Activated CD4-positive, CD25-positive, alpha-beta regulatory T cell (primary cell): ENCODE results near the gene ZNRD2.
A peak's percentile ranks its signal among the peaks of the same experiment; 100 is the strongest.

Experiments used
- DNase-seq, 4 experiments: peaks; one replicate each; lab custom pipeline; 2025; lab: John Stamatoyannopoulos, UW

The ZNRD2 gene

DNA sequence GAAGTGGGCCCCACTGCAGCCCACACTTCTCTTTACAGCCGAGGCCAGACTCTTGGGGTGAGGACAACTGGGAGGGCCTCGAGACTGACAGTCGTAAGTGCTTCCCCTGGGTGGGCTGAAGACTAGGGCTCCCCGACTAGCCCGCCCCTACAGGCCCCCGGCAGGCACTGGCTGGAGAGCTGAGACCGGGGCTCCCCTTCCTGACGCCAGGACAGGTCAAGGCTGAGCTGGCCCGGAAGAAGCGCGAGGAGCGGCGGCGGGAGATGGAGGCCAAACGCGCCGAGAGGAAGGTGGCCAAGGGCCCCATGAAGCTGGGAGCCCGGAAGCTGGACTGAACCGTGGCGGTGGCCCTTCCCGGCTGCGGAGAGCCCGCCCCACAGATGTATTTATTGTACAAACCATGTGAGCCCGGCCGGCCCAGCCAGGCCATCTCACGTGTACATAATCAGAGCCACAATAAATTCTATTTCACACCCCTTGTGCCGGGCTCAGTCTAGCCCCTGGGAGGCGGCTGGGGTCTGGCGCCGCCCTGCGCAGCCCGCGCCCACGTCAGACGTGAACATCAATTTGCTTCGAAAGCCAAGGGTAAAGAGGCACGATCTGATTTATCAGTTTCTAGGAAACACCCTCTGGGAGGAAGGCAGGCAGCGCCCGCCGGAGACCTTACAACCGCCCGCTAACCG, 31.9 kb upstream of the ZNRD2 start:
- DNase-seq = no peak

DNA sequence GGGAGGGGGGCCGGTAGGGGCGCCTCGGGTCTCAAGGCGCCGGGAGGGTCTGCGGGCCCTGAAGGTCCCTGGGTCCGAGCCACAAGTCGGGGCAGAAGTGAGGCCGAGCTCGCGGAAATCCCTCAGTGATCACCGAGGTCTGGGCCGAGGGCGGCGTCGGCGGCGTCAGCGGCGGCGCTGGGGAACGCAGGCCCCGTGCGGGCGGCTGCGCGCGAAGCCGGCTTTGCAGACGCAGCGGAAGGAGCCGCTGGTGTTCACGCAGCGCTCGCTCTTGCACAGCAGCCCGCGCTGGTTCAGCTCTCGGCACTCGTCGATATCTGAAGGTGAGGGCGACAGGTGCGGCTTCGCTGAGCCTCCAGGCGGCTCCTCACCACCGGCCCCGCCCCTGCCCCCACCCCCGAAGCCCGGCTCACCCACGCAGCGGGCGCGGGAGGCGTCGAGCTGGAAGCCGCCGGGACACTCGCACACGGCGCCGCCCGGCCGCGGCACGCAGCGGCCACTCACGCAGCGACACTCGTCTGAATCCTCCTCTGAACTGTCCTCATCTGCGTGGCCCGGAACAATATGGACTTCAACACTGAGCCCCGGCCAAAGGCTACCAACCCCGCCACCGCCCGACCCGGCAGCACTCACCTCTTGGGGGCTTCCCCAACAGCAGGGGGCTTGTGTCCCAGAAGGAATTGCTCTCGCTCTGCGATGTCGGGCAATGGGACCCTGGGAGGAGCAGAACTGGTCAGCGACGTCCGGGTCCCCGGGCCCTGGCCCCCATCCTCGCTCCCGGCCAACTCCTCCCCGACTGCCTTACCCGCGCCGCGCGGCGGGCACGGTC, 31.1 kb upstream of the ZNRD2 start:
- no peak for DNase-seq

DNA sequence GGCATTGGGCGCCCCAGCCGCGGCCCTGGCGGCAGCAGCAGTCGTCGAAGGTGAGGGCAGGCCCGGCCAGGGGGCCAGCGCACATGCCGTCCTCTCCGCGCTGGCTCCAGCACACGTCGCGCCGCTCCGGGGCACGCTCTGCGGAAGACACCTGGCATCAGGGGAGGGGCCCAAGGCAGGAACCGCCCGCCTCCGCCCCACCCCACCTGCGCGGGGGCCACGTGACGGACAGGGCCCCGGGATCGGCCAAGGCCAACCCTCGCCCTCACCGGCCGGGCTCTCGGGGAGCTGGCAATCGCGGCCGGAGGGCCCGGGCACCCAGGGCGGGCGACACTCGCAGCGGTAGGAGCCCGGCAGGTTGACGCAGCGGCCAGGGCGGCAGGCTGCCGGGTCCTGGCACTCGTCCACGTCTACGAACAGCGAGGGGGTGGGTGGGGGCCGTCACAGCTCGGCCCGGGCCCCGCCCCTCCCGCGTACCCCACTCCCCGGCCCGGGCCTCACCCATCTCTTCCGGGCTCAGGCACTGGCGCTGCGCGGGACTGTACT, 30.5 kb upstream of the ZNRD2 start:
- DNase-seq = no peak

DNA sequence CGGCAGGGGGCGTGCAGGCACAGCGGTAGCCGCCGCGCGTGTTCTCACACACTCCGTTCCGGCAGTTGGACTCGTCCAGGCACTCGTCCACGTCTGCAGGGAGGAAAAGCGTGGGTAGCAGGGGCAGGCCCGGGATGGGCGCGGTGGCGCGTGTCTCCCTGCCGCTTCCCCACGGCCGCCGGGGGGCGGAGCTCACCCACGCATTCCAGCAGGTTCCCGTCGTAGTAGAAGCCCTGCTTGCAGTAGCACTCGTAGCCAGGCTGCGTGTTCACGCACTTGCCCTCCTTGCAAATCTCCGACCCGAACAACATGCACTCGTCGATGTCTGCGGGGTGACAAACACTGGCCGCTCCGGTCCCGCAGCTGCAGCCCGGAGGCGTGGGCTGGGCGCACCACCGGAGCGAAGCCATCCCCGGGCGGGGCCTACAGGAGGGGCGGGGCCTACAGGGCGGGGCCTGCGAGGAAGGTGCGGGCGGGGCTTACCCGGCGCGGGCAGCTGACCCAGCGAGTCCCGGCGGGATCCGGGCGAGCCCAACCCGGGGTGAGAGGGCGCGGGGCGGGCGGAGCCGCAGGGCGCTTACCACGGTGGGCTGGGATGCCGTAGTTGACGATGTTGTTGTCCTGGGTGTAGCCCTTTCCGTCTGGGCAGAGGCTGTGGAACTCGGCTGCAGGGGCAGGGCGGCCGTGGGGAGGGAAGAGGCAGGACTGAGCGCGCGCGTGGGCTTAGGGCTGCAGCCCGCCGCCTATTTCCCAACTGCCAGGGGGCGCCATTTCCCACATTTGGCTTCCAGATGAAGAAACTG, 29.8 kb upstream of the ZNRD2 start:
- peak; percentile 81 to 88 (median 83) for DNase-seq

DNA sequence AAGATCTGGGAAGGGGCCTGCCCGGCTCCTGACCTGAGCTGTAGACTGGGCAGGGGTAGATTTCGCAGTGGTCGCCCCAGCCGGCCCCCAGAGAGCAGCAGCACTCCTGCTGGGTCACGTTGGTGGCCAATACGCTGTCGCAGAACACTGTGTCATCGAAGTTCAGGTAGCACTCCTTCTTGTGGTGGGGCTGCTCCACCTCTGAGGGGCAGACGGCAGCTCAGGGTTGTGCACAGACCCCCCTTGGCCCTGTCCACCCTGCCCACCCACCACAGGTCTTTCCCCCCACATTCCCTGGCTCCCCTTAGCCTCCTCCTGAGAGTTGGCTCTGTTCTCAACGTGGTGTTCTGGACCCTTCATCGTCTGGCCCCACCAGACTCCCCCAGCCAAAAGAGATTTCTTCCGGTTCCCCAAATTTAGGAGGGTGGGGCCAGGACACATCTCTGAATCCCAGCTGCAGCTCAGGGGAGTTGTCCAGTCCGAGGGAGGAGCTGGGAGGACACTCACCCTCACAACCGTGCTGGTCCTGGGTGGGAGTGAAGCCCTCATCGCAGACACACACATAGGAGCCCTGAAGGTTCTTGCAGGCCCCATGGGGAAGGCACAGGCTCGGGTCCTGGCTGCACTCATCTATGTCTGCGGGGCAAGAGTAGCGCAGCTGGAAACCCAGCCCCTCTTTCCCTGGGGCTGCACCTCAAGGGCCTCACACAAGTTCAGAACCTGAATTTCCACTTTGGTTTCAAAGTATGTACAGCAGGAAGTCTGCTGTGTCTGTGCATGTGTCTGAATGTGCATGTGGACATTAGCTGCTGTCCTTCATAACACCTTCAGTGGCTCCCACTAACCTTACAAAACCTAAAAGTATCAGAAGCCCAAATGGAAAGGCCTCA, 28.9 kb upstream of the ZNRD2 start:
- DNase-seq = no peak

DNA sequence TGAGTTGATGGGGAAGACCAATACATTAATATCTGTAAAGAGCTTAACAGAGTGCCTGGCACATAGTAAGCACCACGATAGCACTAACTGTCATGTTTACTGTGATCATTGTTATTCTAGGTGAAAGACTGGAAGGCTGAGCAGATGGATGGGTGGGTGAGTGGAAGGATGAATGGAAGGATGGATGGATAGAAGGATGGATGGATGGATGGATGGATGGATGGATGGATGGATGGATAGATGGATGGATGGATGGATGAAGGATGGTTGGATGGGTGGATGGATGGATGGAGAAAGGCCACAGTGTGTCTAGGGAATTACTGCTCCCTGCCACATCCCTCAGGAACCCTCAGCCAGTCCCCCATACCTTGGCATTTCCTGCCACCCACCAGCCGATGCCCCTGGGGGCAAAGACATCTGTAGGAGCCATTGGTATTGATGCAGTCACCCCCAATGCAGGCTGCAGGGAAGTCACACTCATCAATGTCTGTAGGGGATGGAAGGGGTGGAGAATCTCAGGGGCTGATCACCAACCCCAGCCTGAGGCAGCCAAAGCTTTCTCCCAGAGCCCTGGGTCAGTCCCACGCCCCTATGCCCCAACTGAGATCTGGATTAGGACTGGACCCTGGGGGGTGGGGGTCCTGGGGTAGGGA, 27.4 kb upstream of the ZNRD2 start:
- no peak for DNase-seq

DNA sequence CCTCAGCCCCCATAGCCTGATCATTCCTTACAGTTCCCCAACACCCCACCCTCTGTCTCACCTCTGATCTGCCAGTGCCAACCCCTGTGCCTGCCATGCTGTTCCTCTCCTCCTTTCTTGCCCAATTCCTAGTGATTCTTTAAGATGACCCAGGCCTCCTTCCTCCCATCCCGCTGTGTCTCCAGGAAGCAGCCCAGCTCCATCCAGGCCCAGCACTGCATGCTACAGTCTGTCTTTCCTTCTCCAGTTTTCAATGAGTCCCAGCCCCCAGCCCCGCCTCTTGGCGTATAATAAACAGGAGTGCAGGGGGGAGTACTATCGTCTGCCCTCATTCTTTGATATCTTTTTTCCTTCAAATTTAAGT, 24.4 kb upstream of the ZNRD2 start:
- DNase-seq = no peak

DNA sequence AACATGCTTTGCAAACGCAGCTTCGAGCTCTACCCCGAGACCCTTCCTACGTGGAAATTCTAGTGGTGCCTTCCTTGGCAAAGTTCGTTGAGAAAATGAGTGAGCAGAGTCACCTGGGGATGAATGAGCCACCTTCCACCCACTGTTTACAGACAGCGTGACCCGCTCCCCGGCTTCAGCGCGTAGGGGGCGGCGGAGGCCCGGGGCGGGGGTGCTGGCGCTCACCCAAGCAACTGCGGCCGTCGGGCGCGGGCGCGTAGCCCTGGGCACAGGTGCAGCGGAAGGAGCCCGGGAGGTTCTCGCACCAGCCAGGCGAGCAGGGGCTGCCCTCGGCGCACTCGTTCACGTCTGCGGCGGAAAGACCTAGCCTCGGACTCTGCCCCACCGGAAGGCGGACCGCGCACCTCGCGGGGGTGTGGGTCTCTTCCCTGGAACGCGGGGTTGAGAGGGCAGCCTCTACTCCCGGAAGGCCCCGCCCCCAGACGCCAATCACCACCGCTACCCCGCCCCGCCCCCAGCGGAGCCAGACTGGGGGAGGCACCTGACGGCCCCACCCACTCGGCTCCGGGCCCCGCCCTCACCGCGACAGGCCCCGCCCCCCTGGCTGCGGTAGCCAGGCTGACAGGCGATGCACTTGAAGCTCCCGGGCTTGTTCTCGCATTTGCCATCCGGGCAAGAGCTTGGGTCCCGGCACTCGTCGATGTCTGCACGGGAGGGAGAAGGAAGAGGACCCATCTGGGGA, 23.9 kb upstream of the ZNRD2 start:
- peak; percentile 93 to 98 (median 96) for DNase-seq

DNA sequence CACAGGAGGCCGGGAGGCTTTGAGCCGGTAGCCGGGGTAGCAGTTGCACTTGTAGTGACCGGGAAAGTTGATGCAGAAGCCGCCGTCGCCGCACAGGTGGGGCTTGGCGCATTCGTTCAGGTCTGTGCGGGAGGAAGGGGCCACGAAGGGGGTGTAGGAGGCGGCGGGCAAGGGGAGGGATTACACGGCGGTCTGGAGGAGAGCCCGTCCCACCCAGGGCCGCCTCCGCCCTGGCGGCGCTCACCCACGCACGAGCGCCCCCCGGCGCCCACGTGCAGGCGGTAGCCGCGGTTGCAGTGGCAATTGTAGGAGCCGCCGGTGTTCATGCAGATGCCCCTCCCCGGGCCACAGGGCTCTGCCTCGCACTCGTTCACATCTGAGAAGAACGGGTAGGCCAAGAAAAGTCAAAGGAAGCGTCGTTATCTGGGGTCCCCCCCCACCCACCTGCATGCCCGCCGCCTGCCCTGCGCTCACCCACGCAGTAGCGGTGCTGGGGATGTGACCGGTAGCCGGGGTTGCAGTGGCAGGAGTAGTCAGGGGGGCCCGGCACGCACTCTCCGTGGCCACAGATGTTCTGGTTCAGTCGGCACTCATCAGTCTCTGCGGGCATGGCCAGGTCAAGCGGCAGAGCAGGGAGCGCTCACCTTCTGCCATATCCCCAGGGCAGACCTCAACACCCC, 22.7 kb upstream of the ZNRD2 start:
- no peak for DNase-seq

DNA sequence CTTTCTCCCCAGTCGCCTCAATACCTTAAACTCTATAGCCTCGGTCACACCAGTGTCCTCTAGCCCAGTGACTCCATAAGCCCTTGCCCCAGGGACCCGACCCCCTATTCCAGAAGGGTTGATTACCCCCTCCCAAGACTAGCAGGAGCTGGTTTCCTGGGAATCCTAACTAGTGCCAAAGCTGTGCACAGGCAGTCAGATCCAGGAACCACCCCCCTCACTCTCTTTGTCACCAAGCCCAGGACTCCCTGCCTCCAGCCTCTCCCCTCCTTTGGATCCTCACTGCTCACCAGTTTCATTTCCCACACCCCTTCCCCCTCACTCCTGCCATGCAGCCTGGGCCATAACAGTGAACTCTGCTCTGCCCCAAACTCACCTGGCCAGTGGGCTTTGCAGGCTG, 21.9 kb upstream of the ZNRD2 start:
- no peak for DNase-seq

DNA sequence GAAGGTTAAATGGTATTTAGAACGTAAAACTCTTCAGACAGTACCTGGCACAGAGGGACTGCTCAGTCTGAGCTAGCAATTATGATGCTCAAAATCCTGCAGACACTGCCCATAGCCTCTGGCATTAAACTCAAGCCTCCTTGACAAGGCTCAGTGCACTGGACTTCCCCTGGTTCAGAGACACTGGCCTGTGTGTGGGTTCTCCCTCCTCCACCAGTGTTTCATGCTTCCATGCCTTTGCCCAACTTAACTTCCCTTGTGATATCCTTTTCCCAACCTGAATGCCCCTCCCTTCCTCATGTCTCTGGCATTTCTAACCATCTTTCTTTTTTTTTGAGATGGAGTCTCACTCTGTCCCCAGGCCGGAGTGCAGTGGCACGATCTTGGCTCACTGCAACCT, 21.2 kb upstream of the ZNRD2 start:
- DNase-seq = no peak

DNA sequence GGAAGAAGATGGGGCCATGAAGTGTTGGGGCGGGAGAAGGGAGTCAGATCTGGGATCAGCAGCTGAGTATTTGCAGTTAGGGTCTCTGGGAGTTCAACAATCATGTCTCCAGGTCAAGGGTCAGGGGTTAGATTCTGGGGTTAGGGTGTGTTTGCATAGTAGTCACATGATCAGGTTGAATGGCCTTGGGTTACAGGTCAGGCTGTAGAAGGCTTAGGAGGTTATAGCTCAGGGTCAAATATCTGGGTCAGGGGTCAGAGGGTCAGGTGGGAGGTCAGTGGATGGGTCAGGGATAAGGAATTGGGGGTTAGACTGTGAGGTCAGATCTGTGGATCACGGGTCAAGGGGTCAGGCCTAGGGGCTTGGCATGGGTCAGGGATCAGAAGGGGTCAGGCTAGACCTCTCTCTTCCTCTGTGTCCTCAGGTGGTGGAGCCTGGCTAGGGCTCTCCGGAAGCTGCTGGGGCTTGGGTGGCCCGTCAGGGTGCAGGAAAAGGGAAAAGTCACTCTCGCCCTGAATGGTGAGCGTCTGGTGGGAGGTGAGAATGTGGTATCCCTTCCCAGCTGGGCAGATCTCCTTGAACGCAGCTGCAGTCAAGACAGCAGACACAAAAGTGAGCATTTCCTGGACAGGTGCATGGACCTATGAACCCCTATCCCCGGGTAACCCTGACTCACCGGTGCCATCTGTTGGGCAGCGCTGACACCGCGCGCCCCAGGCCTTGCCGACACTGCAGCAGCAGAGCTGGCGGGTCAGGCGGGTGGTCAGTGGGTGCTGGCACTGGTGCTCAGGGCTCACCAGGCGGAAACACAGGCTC, 18.5 kb upstream of the ZNRD2 start:
- peak in 3 of 4 experiments; percentile 28 to 41 (median 35) for DNase-seq

DNA sequence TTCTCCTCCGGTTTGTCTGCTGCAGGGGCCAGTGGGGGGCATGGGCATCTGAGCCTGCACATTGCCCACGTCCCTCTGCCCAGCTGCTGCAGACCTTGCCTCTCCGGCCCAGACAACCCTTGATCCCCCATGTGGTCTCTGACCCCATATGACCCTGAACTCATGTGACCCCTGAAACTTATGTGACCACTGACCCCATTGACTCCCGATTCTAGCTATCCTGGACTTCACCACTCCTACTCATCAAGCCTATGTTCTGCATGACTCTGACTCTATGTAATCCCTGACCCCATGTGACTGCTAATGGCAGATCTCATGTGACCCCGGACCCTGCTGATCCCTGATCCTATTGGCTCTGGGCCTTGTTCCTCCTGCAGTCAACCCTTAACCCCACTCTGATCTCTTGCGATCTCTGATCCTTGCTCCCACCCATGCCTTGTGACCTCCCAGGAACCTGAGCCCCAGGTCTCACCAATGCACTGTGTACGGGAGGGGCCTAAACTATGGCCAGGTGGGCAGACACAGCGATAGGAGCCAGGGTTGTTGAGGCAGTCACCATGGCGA, 17.8 kb upstream of the ZNRD2 start:
- no peak for DNase-seq

DNA sequence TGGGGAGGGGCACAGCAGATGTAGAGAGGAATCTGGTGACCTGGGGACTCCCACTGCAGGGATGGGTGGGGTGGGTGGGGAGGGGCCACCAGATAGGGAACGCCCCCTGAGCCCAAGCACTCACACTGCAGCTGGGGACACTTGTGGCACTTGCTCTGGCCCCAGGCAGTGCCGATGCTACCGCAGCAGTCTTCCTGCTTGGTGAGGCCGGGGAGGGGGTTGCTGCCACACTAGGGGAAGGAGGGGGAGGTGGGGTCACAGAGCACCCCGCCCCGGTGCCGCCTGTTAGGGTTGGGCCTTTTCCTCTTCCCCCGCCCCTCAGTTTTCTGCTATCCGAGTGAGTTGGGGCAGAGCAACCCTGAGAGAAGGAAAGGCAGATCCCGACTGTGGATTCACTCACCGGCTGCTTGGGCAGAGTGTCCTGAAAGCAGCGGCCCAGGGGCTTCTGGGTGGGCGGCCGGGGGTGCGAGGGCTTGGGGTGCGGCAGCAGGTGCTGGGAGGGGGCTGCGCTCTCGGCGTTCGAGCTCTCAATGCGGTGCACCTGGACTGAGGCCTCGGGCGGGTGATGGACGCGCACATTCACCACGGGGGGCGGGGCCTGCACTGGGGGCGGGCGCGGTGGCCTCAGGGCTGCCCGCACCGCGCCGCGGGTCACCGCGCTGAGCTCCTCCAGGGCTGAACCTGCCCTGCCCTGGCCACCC, 16.8 kb upstream of the ZNRD2 start:
- peak in 2 of 4 experiments; percentile 43 to 51 for DNase-seq

DNA sequence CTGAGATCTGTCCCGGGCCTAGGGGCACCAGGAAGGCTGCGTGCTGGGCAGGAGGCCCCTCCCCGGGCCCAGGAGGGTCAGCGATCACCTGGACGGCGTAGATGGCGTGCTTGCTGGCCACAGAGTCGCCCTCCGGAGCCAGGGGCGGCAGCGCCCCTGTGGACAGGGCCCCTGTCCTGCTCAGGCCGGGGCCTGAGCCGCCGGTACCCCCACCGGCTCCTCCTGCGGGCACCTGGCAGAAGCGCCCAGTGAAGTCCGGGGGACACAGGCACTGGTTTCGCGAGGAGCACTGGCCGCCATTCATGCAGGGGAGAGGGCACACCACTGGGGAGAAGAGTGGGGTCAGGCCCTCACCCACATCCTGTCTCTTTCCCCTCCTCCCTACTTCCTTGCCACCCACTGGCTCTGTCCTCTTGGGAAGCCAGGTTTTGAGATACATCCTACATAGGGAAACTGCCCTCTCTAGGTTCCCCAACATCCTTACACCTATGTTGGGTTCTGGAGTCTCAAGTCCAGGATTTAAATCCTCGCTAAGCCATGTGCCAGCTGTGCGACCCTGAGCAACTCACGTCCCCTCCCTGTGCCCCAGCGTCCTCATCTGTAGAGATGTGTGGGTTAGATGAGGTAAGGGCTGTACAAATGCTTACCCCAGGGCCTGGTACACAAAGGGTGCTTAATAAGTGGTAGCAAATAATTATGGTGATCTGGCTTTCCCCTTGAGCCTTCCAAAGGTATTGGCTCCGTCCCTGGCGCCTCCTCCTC, 16.0 kb upstream of the ZNRD2 start:
- no peak for DNase-seq

DNA sequence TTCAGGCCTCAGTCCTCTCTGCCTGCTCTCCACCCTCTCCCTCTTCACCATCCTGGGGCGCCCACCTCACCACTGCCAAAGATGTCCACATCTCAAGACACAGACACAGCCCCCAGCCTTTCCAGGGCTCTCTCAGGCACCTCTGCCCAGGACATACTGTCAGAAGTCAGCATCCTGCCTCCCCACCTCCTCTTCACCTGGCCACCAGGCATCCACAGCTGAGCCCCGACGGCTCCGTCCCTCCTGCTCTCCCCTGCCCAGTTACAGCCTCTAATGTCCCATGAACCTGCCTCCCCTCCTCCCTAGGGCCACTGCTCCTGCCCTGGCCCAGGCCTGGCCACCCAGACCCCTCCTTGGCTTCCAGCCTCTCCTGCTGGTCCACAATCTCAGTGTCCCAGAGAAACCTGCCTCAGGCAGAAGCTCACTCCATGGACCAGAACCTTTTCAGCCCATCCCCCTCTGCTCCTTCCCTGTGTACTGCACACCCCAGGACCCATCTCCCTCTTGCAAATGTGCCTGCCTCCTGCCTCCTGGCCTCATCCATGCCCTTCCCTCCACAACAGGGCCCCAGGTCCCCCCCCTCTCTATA, 15.3 kb upstream of the ZNRD2 start:
- no peak for DNase-seq
